Fibroblast of lung (primary cell): ENCODE data around the gene DCUN1D2.

Source experiments
- EZH2 ChIP-seq: IDR thresholded peaks from 2 replicates; pipeline ENCODE4 v1.5.1; 2012; ENCODE audit warnings: low read length, control low read depth, mild to moderate bottlenecking; ENCODE audit errors: missing control alignments
- TF ChIP-seq, protein P1 (sequence below), 2 donors: IDR thresholded peaks in 1 of 2; conservative IDR thresholded peaks in 1 of 2; 1 replicate in 1 of 2; 2 replicates in 1 of 2; pipeline ENCODE4 v1.5.1; 2011 to 2012; ENCODE audit warnings: low read length in 2 of 2, control low read depth in 1 of 2, inconsistent platforms in 1 of 2, low read depth in 1 of 2, mild to moderate bottlenecking in 1 of 2

DNA sequence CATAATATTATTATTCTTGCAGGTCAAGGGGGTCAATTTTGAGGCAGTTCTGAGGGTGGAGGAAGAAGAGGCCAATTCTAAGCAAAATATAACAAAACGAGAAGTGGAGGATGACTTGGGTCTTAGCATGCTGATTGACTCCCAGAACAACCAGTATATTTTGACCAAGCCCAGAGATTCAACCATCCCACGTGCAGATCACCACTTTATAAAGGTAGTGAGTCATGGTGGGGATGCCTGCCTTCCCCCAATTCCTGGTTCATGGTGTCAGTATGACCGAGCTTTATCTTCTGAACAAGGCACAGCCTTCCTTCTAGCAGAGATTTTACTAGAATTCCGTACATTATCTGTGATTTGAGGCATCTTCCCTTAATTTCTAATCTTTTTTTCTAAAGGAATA lies 9.4 kb upstream of the DCUN1D2 start:
- TF ChIP-seq, protein P1, sequence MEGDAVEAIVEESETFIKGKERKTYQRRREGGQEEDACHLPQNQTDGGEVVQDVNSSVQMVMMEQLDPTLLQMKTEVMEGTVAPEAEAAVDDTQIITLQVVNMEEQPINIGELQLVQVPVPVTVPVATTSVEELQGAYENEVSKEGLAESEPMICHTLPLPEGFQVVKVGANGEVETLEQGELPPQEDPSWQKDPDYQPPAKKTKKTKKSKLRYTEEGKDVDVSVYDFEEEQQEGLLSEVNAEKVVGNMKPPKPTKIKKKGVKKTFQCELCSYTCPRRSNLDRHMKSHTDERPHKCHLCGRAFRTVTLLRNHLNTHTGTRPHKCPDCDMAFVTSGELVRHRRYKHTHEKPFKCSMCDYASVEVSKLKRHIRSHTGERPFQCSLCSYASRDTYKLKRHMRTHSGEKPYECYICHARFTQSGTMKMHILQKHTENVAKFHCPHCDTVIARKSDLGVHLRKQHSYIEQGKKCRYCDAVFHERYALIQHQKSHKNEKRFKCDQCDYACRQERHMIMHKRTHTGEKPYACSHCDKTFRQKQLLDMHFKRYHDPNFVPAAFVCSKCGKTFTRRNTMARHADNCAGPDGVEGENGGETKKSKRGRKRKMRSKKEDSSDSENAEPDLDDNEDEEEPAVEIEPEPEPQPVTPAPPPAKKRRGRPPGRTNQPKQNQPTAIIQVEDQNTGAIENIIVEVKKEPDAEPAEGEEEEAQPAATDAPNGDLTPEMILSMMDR (conservative IDR thresholded peaks at IDR 0.05 in 1 of 2, IDR thresholded peaks at IDR 0.05 in 1 of 2; ENCODE audit: low read depth in 1 of 2, low read length in 2 of 2): no peak
- no peak for TF ChIP-seq EZH2
